GM12878 (cell line): ENCODE measurements around the gene CEP68.

ENCODE experiments used
- EZH2 ChIP-seq: IDR thresholded peaks from 2 replicates; pipeline ENCODE4 v1.6.1; 2012; ENCODE audit warnings: low read depth, mild to moderate bottlenecking, control low read depth, inconsistent platforms, low read length, borderline replicate concordance; ENCODE audit not compliant: control insufficient read depth
- HDAC6 ChIP-seq: fragments of 200-600 bp; sonication (generic); IDR thresholded peaks from one replicate; pipeline ENCODE4 v1.8.0; 2017; ENCODE audit warnings: antibody characterized with exemption; ENCODE audit not compliant: unreplicated experiment
- HDGF ChIP-seq: fragments of 450-650 bp; IDR thresholded peaks from 2 replicates; pipeline ENCODE4 v1.6.1; 2016; ENCODE audit warnings: antibody characterized with exemption
- KDM1A ChIP-seq: fragments of 200-600 bp; sonication (generic); IDR thresholded peaks from 2 replicates; pipeline ENCODE4 v1.6.1; 2016; ENCODE audit warnings: borderline replicate concordance
- MYC ChIP-seq: IDR thresholded peaks from 2 replicates; pipeline ENCODE4 v1.6.1; 2011; ENCODE audit warnings: mild to moderate bottlenecking, low read length, moderate library complexity, inconsistent platforms; ENCODE audit not compliant: insufficient read depth, insufficient replicate concordance, insufficient read length, severe bottlenecking
- NR2C1 ChIP-seq: fragments of 450-650 bp; IDR thresholded peaks from 2 replicates; pipeline ENCODE4 v1.6.1; 2017; ENCODE audit warnings: antibody characterized with exemption, mild to moderate bottlenecking, moderate library complexity
- POLR2A ChIP-seq: IDR thresholded peaks from 2 replicates; pipeline ENCODE4 v1.6.1; 2011; ENCODE audit warnings: low read depth, mild to moderate bottlenecking, low read length
- RELA ChIP-seq: fragments of 450-650 bp; IDR thresholded peaks from 2 replicates; pipeline ENCODE4 v1.8.0; 2014; ENCODE audit warnings: borderline replicate concordance; ENCODE audit not compliant: partially characterized antibody
- SMAD1 ChIP-seq: fragments of 450-650 bp; IDR thresholded peaks from 2 replicates; pipeline ENCODE4 v1.6.1; 2018; ENCODE audit warnings: mild to moderate bottlenecking, low read depth; ENCODE audit not compliant: partially characterized antibody
- ZNF274 ChIP-seq: IDR thresholded peaks from one replicate; pipeline ENCODE4 v1.8.0; 2011; ENCODE audit not compliant: insufficient read length, insufficient read depth
- TF ChIP-seq, protein P1 (sequence below), 3 experiments: IDR thresholded peaks in 2 of 3; conservative IDR thresholded peaks in 1 of 3; 2 replicates each; pipeline ENCODE4 v1.5.1; 2011; ENCODE audit warnings: low read depth in 3 of 3, low read length in 3 of 3, mild to moderate bottlenecking in 3 of 3, control low read depth in 2 of 3, moderate library complexity in 2 of 3, inconsistent platforms in 1 of 3, mixed read lengths in 1 of 3; ENCODE audit not compliant: control insufficient read depth in 2 of 3, insufficient read depth in 1 of 3; ENCODE audit errors: extremely low read depth in 1 of 3

DNA sequence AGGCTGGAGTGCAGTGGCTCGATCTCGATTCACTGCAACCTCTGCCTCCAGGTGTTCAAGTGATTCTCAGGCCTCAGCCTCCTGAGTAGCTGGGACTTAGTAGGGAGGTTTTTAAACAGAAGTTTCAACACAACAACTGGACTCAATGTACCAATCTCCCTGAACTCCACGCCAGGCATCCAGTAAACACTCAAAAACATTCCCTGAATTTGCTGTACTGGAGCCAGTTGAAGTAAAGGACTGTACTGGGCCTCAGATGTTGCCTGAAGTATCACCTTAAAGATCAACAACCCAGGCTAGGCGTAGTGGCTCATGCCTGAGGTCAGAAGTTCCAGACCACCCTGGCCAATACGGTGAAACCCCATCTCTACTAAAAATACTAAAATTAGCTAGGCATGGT is 51.3 kb downstream of the CEP68 start:
- no peak for TF ChIP-seq POLR2A
- TF ChIP-seq HDAC6: no peak
- TF ChIP-seq MYC: no peak
- no peak for TF ChIP-seq ZNF274
- TF ChIP-seq, protein P1, sequence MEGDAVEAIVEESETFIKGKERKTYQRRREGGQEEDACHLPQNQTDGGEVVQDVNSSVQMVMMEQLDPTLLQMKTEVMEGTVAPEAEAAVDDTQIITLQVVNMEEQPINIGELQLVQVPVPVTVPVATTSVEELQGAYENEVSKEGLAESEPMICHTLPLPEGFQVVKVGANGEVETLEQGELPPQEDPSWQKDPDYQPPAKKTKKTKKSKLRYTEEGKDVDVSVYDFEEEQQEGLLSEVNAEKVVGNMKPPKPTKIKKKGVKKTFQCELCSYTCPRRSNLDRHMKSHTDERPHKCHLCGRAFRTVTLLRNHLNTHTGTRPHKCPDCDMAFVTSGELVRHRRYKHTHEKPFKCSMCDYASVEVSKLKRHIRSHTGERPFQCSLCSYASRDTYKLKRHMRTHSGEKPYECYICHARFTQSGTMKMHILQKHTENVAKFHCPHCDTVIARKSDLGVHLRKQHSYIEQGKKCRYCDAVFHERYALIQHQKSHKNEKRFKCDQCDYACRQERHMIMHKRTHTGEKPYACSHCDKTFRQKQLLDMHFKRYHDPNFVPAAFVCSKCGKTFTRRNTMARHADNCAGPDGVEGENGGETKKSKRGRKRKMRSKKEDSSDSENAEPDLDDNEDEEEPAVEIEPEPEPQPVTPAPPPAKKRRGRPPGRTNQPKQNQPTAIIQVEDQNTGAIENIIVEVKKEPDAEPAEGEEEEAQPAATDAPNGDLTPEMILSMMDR (IDR thresholded peaks at IDR 0.05 in 2 of 3, conservative IDR thresholded peaks at IDR 0.05 in 1 of 3; ENCODE audit: control insufficient read depth in 2 of 3, extremely low read depth in 1 of 3, insufficient read depth in 1 of 3, low read depth in 3 of 3, low read length in 3 of 3): no peak
- TF ChIP-seq KDM1A: no peak
- no peak for TF ChIP-seq EZH2
- TF ChIP-seq RELA: no peak
- TF ChIP-seq HDGF: no peak
- TF ChIP-seq SMAD1: no peak
- no peak for TF ChIP-seq NR2C1
